GM23248 (cell line): ENCODE data around the gene MFSD11.
"Not testable (repeated sequence)": the region's sequence is repeated elsewhere in the genome, so short reads cannot be mapped to it uniquely, and the experiment has no call there.

Experiments
- EZH2 ChIP-seq: fragments of 200-600 bp; sonication (generic); IDR thresholded peaks from 2 replicates; pipeline ENCODE4 v1.6.1; 2018; ENCODE audit warnings: antibody characterized with exemption, mild to moderate bottlenecking; ENCODE audit not compliant: insufficient read depth, poor library complexity, severe bottlenecking
- EZH2phosphoT487 ChIP-seq: fragments of 200-600 bp; sonication (generic); IDR thresholded peaks from 2 replicates; pipeline ENCODE4 v1.6.1; 2018; ENCODE audit warnings: antibody characterized with exemption, moderate library complexity, mild to moderate bottlenecking, low read depth; ENCODE audit not compliant: insufficient read depth

- TF ChIP-seq EZH2phosphoT487, EZH2: not testable (repeated sequence)
Measured at GRCh38 chr17:76739568-76740115, 1.7 kb downstream of the MFSD11 start.
